GM18520 (cell line): ENCODE results near the gene CD101.

Experiments
- ATAC-seq: cut with Tn5 transposase; IDR thresholded peaks from one replicate; pipeline ENCODE4 v1.9.1; 2021; ENCODE audit not compliant: unreplicated experiment

CD101 gene

GRCh38 chr1:117014209-117014608, 12.6 kb downstream of the CD101 start:
- ATAC-seq = no peak

DNA sequence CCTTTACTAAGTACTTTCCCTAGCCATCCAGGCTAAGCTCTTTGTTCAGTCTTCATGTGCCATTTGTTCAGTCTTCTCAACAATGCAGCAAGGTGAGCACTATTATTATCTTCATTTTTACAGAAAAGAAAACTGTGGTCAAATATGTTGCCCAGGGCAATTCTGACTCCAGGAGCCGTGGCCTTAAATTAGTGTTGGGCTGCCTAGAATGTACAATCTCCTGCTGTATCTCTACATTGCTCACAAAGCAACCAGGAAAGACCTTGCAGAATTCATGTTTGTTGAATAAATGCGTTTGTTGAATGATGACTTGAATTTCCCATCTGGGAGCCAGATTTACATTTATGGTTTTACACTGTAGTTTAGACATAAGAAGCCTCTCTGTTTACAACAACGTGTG, 14.2 kb downstream of the CD101 start:
- ATAC-seq = no peak

- ATAC-seq = no peak
Measured at GRCh38 chr1:117017062-117017461, 15.5 kb downstream of the CD101 start.

DNA sequence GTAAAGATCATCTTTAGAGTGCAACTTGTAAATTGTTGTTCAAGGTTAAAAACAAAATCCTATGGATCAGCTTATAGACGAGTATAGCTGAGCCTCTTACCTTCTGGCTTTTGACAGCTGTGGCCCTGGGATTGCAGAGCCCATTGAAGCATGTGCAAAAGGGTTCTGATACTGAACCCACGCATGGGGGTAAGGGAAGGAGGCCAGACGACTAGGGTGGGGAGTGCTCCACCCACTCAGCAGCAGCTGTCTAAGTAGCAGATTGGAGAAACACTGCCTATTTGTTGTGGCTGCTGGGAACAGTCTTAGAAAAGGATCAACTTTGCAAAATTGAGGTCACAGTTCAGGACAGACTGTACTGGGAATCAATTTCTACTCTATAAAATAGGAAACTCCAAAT, 16.1 kb downstream of the CD101 start:
- ATAC-seq = no peak

DNA sequence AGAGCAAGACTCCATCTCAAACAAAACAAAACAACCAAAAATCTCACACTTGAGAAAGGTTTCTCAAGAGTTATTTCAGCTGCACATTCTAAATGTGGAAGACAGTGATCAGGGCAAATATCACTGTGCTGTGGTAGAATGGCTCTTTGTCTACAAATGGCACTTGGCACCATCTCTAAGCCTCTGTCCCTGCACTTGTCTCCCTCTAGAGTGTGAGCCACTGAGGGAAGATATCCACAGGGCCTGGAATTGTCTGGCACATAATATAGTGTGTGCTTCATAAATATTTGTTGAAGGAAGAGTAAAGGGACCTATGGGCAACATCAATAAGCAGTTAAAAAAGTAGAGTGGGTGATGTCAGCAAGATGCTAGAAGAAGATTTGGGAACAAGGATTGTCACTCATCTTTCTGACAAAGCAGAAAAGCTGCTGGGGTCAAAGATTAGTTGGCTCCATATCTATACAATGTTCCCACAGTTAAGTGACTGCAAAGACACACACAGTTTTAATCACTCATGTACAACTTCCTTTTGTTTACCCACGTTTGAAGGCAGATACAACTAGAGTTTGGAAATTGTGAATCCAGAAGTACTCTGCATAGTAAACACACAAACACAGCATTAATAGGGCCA, 19.1 kb downstream of the CD101 start:
- no peak for ATAC-seq

GRCh38 chr1:117022114-117022513, 20.6 kb downstream of the CD101 start:
- ATAC-seq = no peak

DNA sequence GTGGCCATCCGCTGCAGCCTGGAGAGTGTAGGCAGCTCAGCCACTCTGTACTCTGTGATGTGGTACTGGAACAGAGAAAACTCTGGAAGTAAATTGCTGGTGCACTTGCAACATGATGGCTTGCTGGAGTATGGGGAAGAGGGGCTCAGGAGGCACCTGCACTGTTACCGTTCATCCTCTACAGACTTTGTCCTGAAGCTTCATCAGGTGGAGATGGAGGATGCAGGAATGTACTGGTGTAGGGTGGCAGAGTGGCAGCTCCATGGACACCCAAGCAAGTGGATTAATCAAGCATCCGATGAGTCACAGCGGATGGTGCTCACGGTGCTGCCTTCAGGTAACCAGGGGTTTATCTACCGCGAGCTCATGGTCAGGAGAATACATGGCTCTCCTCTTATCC, 24.0 kb downstream of the CD101 start:
- no peak for ATAC-seq

- ATAC-seq = no peak
Measured at GRCh38 chr1:117026361-117026760, 24.8 kb downstream of the CD101 start.

DNA sequence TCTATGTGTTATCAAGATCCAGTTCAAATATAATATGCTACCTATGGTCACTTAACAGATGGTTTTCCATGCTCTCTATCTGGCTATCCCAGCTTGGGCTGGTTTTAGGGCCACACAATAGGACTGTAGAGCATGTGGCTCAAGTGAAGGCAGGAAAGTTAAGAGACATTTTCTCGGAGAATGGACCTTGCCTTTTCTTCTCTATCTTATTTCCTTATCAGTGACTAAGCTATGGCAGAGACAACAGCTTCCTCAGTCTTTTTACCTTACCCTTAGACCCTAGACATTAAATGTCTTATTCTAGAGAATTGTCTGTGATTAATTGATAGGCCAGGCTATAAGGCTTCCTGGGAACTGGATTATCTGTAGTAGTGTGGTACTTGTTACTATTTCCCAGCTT, 28.1 kb downstream of the CD101 start:
- ATAC-seq = no peak

- no peak for ATAC-seq
Measured at GRCh38 chr1:117030271-117030877, 28.8 kb downstream of the CD101 start.

DNA sequence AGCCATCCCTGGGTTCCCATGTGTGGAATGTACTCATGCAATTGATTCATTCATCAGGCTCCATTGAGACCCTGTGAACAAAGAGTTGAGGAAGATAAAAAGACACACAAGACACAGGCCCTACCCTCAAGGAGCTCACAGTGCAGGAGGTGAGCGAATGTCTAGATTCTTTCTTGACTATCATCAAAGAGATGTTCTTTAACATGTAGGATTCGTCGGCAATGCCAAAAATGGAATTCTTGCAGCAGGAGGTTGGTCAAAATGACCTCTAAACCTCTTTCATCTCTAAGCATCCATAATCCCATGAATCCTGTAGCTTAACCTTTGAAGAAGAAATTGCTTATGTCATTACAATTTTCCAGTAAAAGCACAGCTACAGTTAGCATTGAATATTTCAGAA, 30.7 kb downstream of the CD101 start:
- ATAC-seq = no peak

DNA sequence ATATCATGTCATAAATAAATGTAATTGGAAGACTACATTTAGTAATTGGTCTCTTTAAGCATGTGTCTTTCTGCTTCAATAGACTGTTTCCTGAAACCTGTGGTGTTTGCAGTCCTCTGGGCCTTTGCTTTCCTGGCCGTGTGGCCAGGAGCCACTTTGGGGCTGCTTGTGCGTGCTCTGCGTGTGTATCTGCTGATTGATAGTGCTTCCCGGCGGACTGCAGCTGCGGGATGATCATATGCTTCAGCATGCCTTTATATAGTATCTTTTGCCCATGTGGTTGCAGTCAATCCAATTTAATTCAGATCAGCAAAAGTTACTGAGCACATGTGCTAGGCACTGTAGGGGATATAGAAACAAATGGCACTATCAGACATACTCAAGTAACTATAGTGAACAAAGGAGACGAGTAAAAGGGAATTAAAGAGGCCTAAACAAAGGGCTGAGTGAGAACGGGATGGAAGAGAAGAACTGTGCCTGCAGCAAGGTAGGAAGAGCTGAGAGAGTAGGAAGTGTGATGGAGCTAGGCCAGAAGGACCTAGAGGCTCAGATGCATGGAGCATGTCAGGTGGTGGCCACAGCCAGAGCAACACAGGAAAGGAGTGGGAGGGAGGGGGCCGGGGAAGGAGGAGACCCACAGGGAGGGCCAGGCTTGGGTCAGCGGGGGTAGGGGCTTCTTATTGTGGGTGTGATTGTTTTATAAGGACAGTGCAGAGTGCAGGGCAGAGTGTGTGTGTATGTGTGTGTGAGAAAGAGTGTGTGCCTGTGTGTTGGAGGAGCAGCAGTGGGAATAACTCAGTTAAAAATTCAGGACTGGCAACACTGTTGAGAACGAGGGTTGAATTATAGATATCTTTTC, 31.4 kb downstream of the CD101 start:
- no peak for ATAC-seq

- no peak for ATAC-seq
Measured at GRCh38 chr1:117033772-117034171, 32.2 kb downstream of the CD101 start.

DNA sequence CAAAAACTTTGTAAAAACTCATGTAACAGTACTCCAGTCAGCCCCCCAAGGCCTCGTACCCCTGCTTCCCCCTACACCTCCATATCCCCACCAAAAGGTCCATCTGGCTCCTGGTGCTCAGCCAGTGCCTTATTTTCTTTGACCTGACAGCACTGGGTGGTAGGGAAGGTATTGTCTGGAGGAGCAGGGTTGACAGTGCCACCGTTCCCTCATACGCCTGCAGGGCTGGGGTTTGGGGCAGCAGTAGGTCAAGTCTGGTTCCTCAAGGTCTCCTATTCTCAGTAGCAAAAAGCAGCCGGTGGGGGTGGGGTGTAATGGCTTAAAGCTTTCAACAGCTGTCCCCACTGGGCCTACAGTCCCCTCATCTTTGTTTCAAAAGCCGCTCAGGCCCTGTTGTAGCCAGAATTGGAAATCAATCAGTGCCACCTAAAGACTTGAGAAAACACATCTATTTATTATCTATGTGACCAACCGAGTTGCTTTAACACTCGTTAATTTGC, 33.3 kb downstream of the CD101 start:
- ATAC-seq = no peak

GRCh38 chr1:117036018-117036461, 34.5 kb downstream of the CD101 start:
- no peak for ATAC-seq

- no peak for ATAC-seq
Measured at GRCh38 chr1:117037802-117038201, 36.2 kb downstream of the CD101 start.

- no peak for ATAC-seq
Measured at GRCh38 chr1:117038236-117038635, 36.7 kb downstream of the CD101 start.

GRCh38 chr1:117044217-117044616, 42.7 kb downstream of the CD101 start:
- no peak for ATAC-seq

DNA sequence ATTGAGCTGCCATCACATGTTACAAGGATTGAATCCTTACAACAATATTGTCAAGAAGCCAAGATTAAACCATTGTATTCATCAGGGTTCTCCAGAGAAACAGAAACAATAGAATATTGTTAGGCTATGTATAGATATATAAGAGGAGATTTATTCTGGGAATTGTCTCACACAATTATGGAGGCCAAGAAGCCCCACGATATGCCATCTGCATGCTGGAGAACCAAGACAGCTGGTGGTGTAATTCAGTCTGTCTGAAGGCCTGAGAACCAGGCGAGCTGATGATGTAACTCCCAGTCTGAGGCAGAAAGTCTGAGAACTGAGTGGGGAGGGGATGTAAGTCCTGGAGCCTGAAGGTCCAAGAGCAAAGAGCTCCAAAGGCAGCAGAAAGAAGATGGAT, 44.1 kb downstream of the CD101 start:
- no peak for ATAC-seq

DNA sequence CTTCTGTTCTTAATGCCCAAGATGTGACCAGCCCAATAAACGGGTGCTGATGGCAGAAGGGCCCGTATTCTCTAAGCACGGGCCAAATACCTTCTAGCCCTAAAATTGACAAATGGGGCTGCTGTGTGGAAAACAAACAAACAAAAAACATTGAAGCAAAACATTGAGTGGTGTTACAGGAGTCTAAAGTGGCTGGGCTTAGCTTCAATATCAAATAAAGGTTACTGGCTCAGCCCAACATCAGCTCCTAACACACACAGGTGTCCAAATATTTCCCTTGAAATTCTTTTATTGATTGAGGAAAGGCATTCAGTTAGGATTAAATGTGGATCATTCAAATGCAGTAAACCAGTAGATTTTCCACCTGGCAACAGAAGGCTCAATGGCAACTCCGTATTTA, 45.2 kb downstream of the CD101 start:
- ATAC-seq = no peak

GRCh38 chr1:117047271-117047670, 45.7 kb downstream of the CD101 start:
- no peak for ATAC-seq

GRCh38 chr1:117049857-117050256, 48.3 kb downstream of the CD101 start:
- no peak for ATAC-seq
